HEK293 (cell line): ENCODE measurements around the gene GABRB2.

Source experiments
- CTCF ChIA-PET: fragments of 350-600 bp; formaldehyde crosslinking; extraction: SDS; loops from one replicate; lab custom pipeline; 2021; ENCODE audit warnings: antibody characterized with exemption; lab: Yijun Ruan, JAX
- POLR2A ChIA-PET: fragments of 300-600 bp; formaldehyde crosslinking; extraction: SDS; loops from one replicate; lab custom pipeline; 2020; ENCODE audit warnings: antibody characterized with exemption, inconsistent platforms; lab: Yijun Ruan, JAX
- H3K27ac ChIP-seq: fragments of 200-500 bp; sonication (Bioruptor generic); 2 replicates; pipeline ENCODE4 v1.5.1; 2014; ENCODE audit warnings: low read depth, low read length, control low read depth, inconsistent platforms; ENCODE audit errors: extremely low read depth
- H3K36me3 ChIP-seq, 2 experiments: fragments of 200-500 bp in 1 of 2; sonication (Bioruptor generic) in 1 of 2; 1 replicate in 1 of 2; 2 replicates in 1 of 2; pipeline ENCODE4 v1.5.1; 2014 to 2017; ENCODE audit warnings: inconsistent platforms in 2 of 2, low read length in 2 of 2; ENCODE audit not compliant: control insufficient read depth in 2 of 2, insufficient read depth in 1 of 2
- H3K4me1 ChIP-seq: fragments of 200-500 bp; sonication (Bioruptor generic); 2 replicates; pipeline ENCODE4 v1.5.1; 2014; ENCODE audit warnings: mild to moderate bottlenecking, low read length, inconsistent platforms; ENCODE audit not compliant: control insufficient read depth, insufficient read depth
- H3K4me3 ChIP-seq: 2 replicates; pipeline ENCODE4 v1.5.1; 2011; ENCODE audit warnings: low read depth, mild to moderate bottlenecking, control low read depth, low read length, moderate library complexity
- H3K9me3 ChIP-seq: fragments of 200-500 bp; sonication (Bioruptor generic); 2 replicates; pipeline ENCODE4 v1.5.1; 2014; ENCODE audit warnings: low read depth, low read length, inconsistent platforms; ENCODE audit not compliant: control insufficient read depth, insufficient read depth
- AEBP2 ChIP-seq: fragments of 450-650 bp; formaldehyde crosslinking; IDR thresholded peaks from 2 replicates; pipeline ENCODE4 v1.5.1; 2016; ENCODE audit warnings: missing biosample characterization, missing genetic modification characterization, borderline replicate concordance
- HOXC10 ChIP-seq: sonication (generic); formaldehyde crosslinking; IDR thresholded peaks from 2 replicates; pipeline ENCODE4 v1.8.1; 2023; ENCODE audit warnings: mild to moderate bottlenecking, missing genetic modification reagents
- HOXD13 ChIP-seq: sonication (generic); formaldehyde crosslinking; IDR thresholded peaks from 2 replicates; pipeline ENCODE4 v1.8.0; 2022; ENCODE audit warnings: missing genetic modification reagents, borderline replicate concordance
- KLF1 ChIP-seq: fragments of 450-650 bp; formaldehyde crosslinking; IDR thresholded peaks from 2 replicates; pipeline ENCODE4 v1.5.1; 2016; ENCODE audit warnings: missing biosample characterization, missing genetic modification characterization
- MZF1 ChIP-seq: fragments of 450-650 bp; formaldehyde crosslinking; IDR thresholded peaks from 2 replicates; pipeline ENCODE4 v1.5.1; 2017; ENCODE audit warnings: missing biosample characterization, missing genetic modification characterization, borderline replicate concordance
- OVOL3 ChIP-seq: fragments of 450-650 bp; formaldehyde crosslinking; IDR thresholded peaks from 2 replicates; pipeline ENCODE4 v1.5.1; 2016; ENCODE audit warnings: missing biosample characterization, missing genetic modification characterization
- WT1 ChIP-seq: fragments of 450-650 bp; formaldehyde crosslinking; IDR thresholded peaks from 2 replicates; pipeline ENCODE4 v1.5.1; 2016; ENCODE audit warnings: missing biosample characterization, missing genetic modification characterization
- YY1 ChIP-seq: fragments of 450-650 bp; formaldehyde crosslinking; IDR thresholded peaks from 2 replicates; pipeline ENCODE4 v1.5.1; 2018; ENCODE audit warnings: missing biosample characterization, missing genetic modification characterization
- ZBTB21 ChIP-seq: fragments of 450-650 bp; formaldehyde crosslinking; IDR thresholded peaks from 2 replicates; pipeline ENCODE4 v1.5.1; 2017; ENCODE audit warnings: missing biosample characterization, missing genetic modification characterization
- ZIC2 ChIP-seq: fragments of 450-650 bp; formaldehyde crosslinking; IDR thresholded peaks from 2 replicates; pipeline ENCODE4 v1.5.1; 2016; ENCODE audit warnings: missing biosample characterization, missing genetic modification characterization
- ZNF155 ChIP-seq: fragments of 450-650 bp; formaldehyde crosslinking; IDR thresholded peaks from 2 replicates; pipeline ENCODE4 v1.5.1; 2016; ENCODE audit warnings: missing biosample characterization, missing genetic modification characterization
- ZNF19 ChIP-seq: fragments of 450-650 bp; formaldehyde crosslinking; IDR thresholded peaks from 2 replicates; pipeline ENCODE4; 2016; ENCODE audit warnings: missing biosample characterization, missing genetic modification characterization, low read depth
- ZNF211 ChIP-seq: fragments of 450-650 bp; formaldehyde crosslinking; IDR thresholded peaks from 2 replicates; pipeline ENCODE4 v1.5.1; 2016; ENCODE audit warnings: low read depth, missing biosample characterization, missing genetic modification characterization
- ZNF239 ChIP-seq: fragments of 450-650 bp; formaldehyde crosslinking; IDR thresholded peaks from 2 replicates; pipeline ENCODE4 v1.5.1; 2016; ENCODE audit warnings: missing biosample characterization, missing genetic modification characterization
- ZNF324 ChIP-seq: fragments of 450-650 bp; formaldehyde crosslinking; IDR thresholded peaks from 2 replicates; pipeline ENCODE4 v1.5.1; 2016; ENCODE audit warnings: missing biosample characterization, missing genetic modification characterization
- ZNF366 ChIP-seq: fragments of 450-650 bp; formaldehyde crosslinking; conservative IDR thresholded peaks from 2 replicates; pipeline ENCODE4 v1.5.1; 2016; ENCODE audit warnings: missing biosample characterization, missing genetic modification characterization
- ZNF513 ChIP-seq: fragments of 450-650 bp; IDR thresholded peaks from 2 replicates; pipeline ENCODE4 v1.5.1; 2018; ENCODE audit warnings: missing biosample characterization, missing genetic modification characterization
- ZNF521 ChIP-seq: fragments of 450-650 bp; formaldehyde crosslinking; IDR thresholded peaks from 2 replicates; pipeline ENCODE4 v1.5.1; 2017; ENCODE audit warnings: missing biosample characterization, mild to moderate bottlenecking, missing genetic modification characterization
- ZNF558 ChIP-seq: fragments of 450-650 bp; formaldehyde crosslinking; IDR thresholded peaks from 2 replicates; pipeline ENCODE4 v1.5.1; 2016; ENCODE audit warnings: missing biosample characterization, missing genetic modification characterization
- ZNF624 ChIP-seq: fragments of 450-650 bp; formaldehyde crosslinking; IDR thresholded peaks from 2 replicates; pipeline ENCODE4 v1.5.1; 2017; ENCODE audit warnings: missing biosample characterization, missing genetic modification characterization
- ZNF629 ChIP-seq: fragments of 450-650 bp; formaldehyde crosslinking; IDR thresholded peaks from 2 replicates; pipeline ENCODE4 v1.5.1; 2017; ENCODE audit warnings: missing biosample characterization, missing genetic modification characterization
- ZNF670 ChIP-seq: fragments of 450-650 bp; formaldehyde crosslinking; IDR thresholded peaks from 2 replicates; pipeline ENCODE4 v1.5.1; 2016; ENCODE audit warnings: missing biosample characterization, missing genetic modification characterization, low read depth
- ZNF677 ChIP-seq: fragments of 450-650 bp; IDR thresholded peaks from 2 replicates; pipeline ENCODE4 v1.5.0; 2018; ENCODE audit warnings: missing biosample characterization, mild to moderate bottlenecking, missing genetic modification characterization, moderate library complexity
- ZNF701 ChIP-seq: fragments of 450-650 bp; formaldehyde crosslinking; IDR thresholded peaks from 2 replicates; pipeline ENCODE4 v1.5.1; 2016; ENCODE audit warnings: missing biosample characterization, missing genetic modification characterization
- ZNF707 ChIP-seq: fragments of 450-650 bp; formaldehyde crosslinking; IDR thresholded peaks from 2 replicates; pipeline ENCODE4 v1.5.1; 2016; ENCODE audit warnings: missing biosample characterization, missing genetic modification characterization
- ZNF747 ChIP-seq: fragments of 450-650 bp; formaldehyde crosslinking; IDR thresholded peaks from 2 replicates; pipeline ENCODE4 v1.5.1; 2016; ENCODE audit warnings: missing biosample characterization, missing genetic modification characterization
- ZNF777 ChIP-seq: fragments of 450-650 bp; formaldehyde crosslinking; IDR thresholded peaks from 2 replicates; pipeline ENCODE4 v1.5.1; 2017; ENCODE audit warnings: missing biosample characterization, missing genetic modification characterization, borderline replicate concordance
- ZSCAN16 ChIP-seq: fragments of 450-650 bp; formaldehyde crosslinking; IDR thresholded peaks from 2 replicates; pipeline ENCODE4 v1.5.1; 2016; ENCODE audit warnings: missing biosample characterization, missing genetic modification characterization

The GABRB2 gene

GRCh38 chr5:161535762-161536161 is 10.8 kb downstream of the GABRB2 start:
- POLR2A ChIA-PET, result no interaction called here
- Histone ChIP-seq H3K27ac (no peak overlapping the region), H3K36me3 (no peaks in the 10 kb centered on the region), H3K4me1 (no peaks in the 10 kb centered on the region), H3K9me3 (no peaks in the 10 kb centered on the region), H3K4me3 (no peak overlapping the region)
- CTCF ChIA-PET, result interaction anchor here (0.6 kb wide), 1 partner anchor 46 kb away, joined by 3 read pairs; no protein-coding TSS in a partner anchor
- no peak for TF ChIP-seq AEBP2 (tag by site-specific recombination)
- TF ChIP-seq ZNF624, result no peak
- no peak for TF ChIP-seq HOXD13
- TF ChIP-seq KLF1, result no peak
- TF ChIP-seq MZF1 (tag by site-specific recombination), result no peak
- TF ChIP-seq ZNF366 (tag by site-specific recombination), result no peak
- TF ChIP-seq ZNF707 (tag by site-specific recombination), result no peak
- TF ChIP-seq ZNF513 (tag by site-specific recombination), result no peak
- no peak for TF ChIP-seq ZNF558 (tag by site-specific recombination)
- no peak for TF ChIP-seq ZNF701
- no peak for TF ChIP-seq HOXC10 (CRISPR knock-in tag)
- TF ChIP-seq WT1 (tag by site-specific recombination), result no peak
- no peak for TF ChIP-seq ZNF670 (tag by site-specific recombination)
- no peak for TF ChIP-seq ZIC2 (tag by site-specific recombination)
- TF ChIP-seq ZNF777, result no peak
- no peak for TF ChIP-seq ZNF677
- TF ChIP-seq ZNF324, result no peak
- TF ChIP-seq ZNF747, result no peak
- no peak for TF ChIP-seq ZNF155 (tag by site-specific recombination)

- no peaks in the 10 kb centered on the region for H3K36me3 ChIP-seq
- no peaks in the 10 kb centered on the region for H3K9me3 ChIP-seq
- no peak overlapping the region for H3K27ac ChIP-seq
- ChIA-PET POLR2A (no interaction called here), CTCF (interaction anchor here (0.7 kb wide), 1 partner anchor 53 kb away, joined by 4 read pairs; no protein-coding TSS in a partner anchor)
- H3K4me1 ChIP-seq, result no peaks in the 10 kb centered on the region
- TF ChIP-seq OVOL3 (tag by site-specific recombination) (no peak), ZNF19 (tag by site-specific recombination) (no peak), ZNF211 (tag by site-specific recombination) (no peak), ZNF629 (tag by site-specific recombination) (no peak), ZNF521 (tag by site-specific recombination) (no peak), YY1 (no peak), ZBTB21 (tag by site-specific recombination) (no peak), ZNF747 (no peak), ZIC2 (tag by site-specific recombination) (no peak), ZNF239 (tag by site-specific recombination) (no peak), ZSCAN16 (tag by site-specific recombination) (no peak)
- TF ChIP-seq, all 188 proteins: peak for 0
- no peak overlapping the region for H3K4me3 ChIP-seq
Measured at GRCh38 chr5:161530700-161531099, 15.8 kb downstream of the GABRB2 start.
